ENCODE results near the gene SCNN1A. TPM values are rescaled to one million over a fixed set of nuclear protein-coding genes. Genes with fewer than 3 reads are reported as not detected.
A peak's percentile ranks its signal among the peaks of the same experiment; 100 is the strongest.

Gene SCNN1A
- total RNA-seq, 2 experiments from 2014 or later: 0.78 to 1.3 TPM

DNA sequence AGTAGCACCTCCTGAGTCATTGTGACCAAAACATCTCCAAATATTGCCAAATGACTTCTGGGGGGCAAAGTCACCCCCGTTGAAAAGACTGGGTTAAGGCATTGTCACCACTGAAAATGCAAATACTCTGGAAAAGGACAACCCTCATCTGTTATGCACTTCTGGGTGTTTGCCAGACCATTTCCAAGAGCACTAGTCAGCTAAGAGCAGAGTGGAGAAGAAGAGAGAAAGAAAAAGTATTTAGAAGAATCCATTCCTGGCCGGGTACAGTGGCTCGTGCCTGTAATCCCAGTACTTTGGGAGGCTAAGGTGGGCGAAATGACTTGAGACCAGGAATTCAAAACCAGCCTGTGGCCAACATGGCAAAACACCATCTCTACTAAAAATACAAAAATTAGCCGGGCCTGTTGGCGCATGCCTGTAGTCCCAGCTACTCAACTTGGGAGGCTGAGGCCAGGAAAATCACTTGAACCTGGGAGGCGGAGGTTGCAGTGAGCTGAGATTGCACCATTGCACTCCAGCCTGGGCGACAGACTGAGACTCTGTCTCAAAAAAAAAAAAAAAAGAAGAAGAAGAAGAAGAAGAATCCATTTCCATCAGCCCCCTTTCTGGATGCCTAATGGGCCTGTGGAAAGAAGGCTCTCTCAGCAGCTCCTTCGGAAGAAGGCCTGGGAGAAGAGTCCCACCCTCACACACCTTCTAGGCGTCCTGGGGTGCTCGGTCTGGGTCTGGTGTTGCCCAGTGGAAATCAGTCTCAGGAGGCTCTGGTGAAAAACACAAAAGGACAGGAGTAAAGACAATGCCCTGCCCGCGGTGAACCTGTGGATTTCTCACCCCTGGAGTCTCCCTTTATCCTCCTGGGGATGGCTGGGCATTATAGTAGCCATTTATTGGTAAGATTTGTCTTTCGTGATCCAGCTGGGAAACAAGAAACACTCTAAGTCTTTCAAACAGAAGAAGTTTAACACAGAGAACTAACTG lies 5.1 kb upstream of the SCNN1A start:
- Mint-ChIP-seq H3K27ac (no peak overlapping the region), H3K9me3 (no peaks in the 10 kb centered on the region), H3K4me3 (no peak overlapping the region), H3K36me3 (ENCODE audit: low read depth) (no peaks in the 10 kb centered on the region), H3K27me3 (peaks cover 34% of the 10 kb centered on the region), H3K4me1 (peaks cover 23% of the 10 kb centered on the region)
- CTCF ChIA-PET: interaction anchor here (0.7 kb wide), 1 partner anchor 13 kb away, joined by 3 read pairs; no protein-coding TSS in a partner anchor
- no peak for DNase-seq
- POLR2A ChIA-PET: interaction anchor here (0.6 kb wide), 1 partner anchor 43 kb away, joined by 3 read pairs; no protein-coding TSS in a partner anchor

DNA sequence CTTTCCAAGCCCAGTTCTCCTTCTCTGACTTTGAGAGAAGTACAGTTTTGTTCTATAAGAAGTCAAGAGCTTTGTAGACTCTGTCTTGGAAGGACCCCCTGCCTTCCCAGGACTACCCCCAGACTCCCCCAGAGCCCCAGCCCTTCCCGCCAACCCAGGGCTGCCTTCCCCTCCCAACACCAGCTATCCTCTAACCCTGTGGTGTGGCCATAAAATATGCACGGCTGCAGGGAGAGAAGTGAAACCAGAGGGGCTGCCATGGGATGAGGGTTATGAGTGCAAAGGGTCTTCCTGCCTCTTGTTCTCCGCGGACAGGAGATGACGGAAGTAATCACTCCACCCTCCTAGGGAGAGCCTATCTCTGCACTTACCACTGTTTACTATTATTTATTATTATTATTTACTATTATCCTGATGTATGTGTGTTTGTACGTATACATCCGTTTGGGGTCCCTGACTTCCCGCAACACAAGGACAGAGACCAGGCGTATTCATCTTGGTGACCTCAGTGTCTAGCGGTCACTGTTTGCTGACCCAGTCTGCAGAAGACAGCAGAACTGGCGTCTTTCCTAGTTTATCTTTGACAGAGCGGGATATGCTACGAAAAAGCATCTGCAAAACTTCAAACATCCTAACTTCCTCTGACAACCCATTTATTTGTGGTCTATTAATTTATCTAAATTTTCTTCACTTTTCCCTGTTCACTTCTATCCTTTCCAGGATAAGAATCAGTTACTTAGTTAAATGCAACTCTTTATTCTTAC lies 3.5 kb upstream of the SCNN1A start:
- CTCF ChIA-PET: no interaction called here
- peaks cover 29% of the 10 kb centered on the region for H3K27me3 Mint-ChIP-seq

DNA sequence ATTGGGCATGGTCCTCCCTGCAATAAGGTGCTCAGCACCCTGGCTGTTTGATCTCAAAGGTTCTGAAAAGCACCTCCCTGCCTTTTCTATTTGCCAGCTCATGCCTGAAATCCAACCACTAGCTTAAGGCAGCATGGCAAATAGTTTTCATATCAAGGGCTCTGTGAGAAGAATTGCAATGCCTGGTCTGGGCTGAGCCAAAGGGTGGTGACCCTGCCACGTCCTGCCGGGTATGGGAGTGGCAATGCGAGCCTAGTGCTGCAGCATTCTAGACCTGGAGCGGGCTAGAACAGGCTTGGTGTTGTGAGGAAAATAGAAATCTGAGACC lies 2.3 kb upstream of the SCNN1A start:
- CTCF ChIA-PET: interaction anchor here (1.7 kb wide), 1 partner anchor 41 kb away, joined by 5 read pairs; no protein-coding TSS in a partner anchor
- POLR2A ChIA-PET: interaction anchor here (0.6 to 1.0 kb wide), 2 partner anchors 14 to 41 kb away, joined by 3 to 4 read pairs; no protein-coding TSS in a partner anchor
- no peak overlapping the region for H3K27ac Mint-ChIP-seq
- H3K27me3 Mint-ChIP-seq: peaks cover 19% of the 10 kb centered on the region
- H3K36me3 Mint-ChIP-seq (ENCODE audit: low read depth): no peaks in the 10 kb centered on the region
- H3K4me1 Mint-ChIP-seq: peaks cover 32% of the 10 kb centered on the region
- H3K9me3 Mint-ChIP-seq: no peaks in the 10 kb centered on the region
- DNase-seq: no peak
- H3K4me3 Mint-ChIP-seq: no peak overlapping the region

More for the DNA sequence above, 3.5 kb upstream of the SCNN1A start:
- no peaks in the 10 kb centered on the region for H3K36me3 Mint-ChIP-seq (ENCODE audit: low read depth)
- peaks cover 23% of the 10 kb centered on the region for H3K4me1 Mint-ChIP-seq
- POLR2A ChIA-PET: no interaction called here
- H3K9me3 Mint-ChIP-seq: no peaks in the 10 kb centered on the region
- no peak overlapping the region for H3K27ac Mint-ChIP-seq
- H3K4me3 Mint-ChIP-seq: no peak overlapping the region
- no peak for DNase-seq

DNA sequence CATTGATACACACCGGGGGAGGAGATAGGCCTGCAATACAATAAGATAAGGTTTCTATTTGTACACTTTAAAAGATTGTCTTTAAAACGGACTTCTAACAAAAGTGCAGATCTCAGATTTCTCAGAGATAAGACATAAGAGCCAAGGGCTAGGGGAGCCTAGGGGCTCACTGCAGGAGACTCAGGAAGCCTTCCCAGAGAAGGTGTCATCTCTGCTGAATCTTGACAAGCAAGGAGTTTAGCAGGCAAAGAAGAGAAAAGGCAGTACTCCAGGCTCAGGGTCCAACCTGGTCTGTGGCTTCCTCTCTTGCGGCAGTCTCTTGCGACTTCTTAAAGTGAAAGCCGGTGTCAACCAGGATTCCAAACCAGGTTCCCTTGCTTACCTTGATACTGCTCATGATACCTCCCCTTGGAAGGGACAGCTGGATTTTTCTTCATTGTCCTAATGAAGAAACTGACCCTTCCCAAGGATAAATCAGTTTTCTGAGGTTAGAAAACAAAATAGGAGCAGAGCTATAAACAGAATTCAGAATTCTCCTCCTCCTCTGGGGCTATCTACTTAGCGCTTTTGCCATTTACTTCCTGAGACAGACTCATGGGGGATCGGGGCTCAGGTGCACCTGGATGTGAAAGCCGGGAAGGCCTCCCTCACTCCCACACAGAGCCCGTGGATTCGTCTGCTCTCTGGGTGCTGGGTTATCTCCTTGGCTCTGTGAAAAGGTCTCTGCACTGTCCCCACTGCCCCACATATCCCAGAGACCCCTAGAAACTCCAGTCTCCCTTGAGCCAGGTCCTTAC lies 1.7 kb upstream of the SCNN1A start:
- no peak for DNase-seq

DNA sequence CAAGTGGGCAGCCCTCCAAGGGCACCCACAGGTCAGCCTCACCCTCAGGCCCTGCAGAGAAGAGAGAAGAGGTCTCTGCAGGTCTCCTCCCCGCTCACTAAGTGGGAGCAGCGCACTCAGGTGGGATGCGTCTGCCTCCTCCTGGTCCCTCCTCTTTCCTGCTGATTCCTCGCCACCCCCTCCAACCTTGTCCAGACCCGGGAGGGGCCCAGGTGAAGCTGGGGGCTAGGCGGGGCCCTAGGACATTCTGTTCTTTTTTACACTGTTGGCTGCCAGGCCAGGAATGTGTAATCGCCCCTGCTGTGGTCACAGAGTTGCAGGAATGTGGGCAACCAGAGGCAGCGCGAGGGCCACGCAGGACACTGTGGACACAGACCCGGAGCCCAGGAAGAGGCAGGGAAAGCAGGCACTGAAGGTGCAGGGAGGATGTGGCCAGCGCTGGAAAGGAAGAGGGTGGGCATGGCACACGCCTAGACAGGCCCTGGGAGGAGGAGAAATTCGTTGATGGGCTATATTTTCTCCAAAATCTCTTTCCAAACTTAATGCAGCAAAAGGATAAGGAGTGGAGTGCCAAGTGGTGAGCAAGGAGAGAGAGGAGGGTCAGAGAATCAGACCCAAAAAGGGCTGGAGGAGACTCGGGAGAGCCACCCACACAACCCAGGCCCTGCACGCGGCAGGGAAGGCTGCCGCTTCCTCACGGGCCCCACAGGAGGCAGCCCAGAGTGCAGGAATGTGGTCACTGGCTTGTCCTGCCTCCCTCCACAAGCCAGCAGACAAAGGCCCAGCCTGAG lies 911 bp upstream of the SCNN1A start:
- CTCF ChIA-PET: no interaction called here
- POLR2A ChIA-PET: no interaction called here
- Mint-ChIP-seq H3K36me3 (ENCODE audit: low read depth) (no peaks in the 10 kb centered on the region), H3K4me3 (peak overlapping the region; percentile 10), H3K27me3 (peaks cover 5% of the 10 kb centered on the region), H3K27ac (peak overlapping the region; percentile 30), H3K4me1 (peaks cover 38% of the 10 kb centered on the region), H3K9me3 (no peaks in the 10 kb centered on the region)
- no peak for DNase-seq

More for the DNA sequence above, 1.7 kb upstream of the SCNN1A start:
- Mint-ChIP-seq H3K9me3 (no peaks in the 10 kb centered on the region), H3K4me1 (peaks cover 38% of the 10 kb centered on the region), H3K4me3 (no peak overlapping the region), H3K27ac (no peak overlapping the region), H3K36me3 (ENCODE audit: low read depth) (no peaks in the 10 kb centered on the region), H3K27me3 (peaks cover 13% of the 10 kb centered on the region)
- CTCF ChIA-PET: interaction anchor here (1.7 kb wide), 1 partner anchor 41 kb away, joined by 5 read pairs; no protein-coding TSS in a partner anchor
- POLR2A ChIA-PET: interaction anchor here (1.0 kb wide), 1 partner anchor 14 kb away, joined by 4 read pairs; no protein-coding TSS in a partner anchor

DNA sequence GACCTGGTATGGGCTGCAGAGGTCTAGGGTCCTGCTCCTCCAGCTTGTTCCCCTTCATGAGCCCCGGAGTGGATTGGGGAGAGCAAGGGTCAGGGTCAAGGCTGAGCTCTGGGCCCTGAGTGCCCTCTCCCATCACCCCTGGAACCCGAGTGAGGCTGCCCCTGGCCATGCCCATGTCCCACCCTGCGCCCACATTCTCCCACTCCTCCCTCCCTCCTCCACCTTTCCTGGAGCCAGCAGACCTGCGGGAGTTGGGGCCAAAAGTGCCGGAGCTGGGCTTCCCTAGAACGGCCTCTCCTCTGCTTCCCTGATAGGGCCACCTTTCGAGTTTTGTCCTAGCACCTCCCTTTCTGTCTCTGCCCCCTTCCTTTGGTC lies 590 bp downstream of the SCNN1A start:
- H3K9me3 Mint-ChIP-seq: no peaks in the 10 kb centered on the region
- H3K27me3 Mint-ChIP-seq: no peaks in the 10 kb centered on the region
- DNase-seq: no peak
- peaks cover 40% of the 10 kb centered on the region for H3K4me1 Mint-ChIP-seq
- no peaks in the 10 kb centered on the region for H3K36me3 Mint-ChIP-seq (ENCODE audit: low read depth)
- H3K27ac Mint-ChIP-seq: no peak overlapping the region
- H3K4me3 Mint-ChIP-seq: no peak overlapping the region
- ChIA-PET POLR2A (interaction anchor here (0.8 to 1.3 kb wide), 5 partner anchors 12 to 95 kb away, joined by 3 to 6 read pairs (median 3); no protein-coding TSS in a partner anchor), CTCF (interaction anchor here (1.2 kb wide), 1 partner anchor 90 kb away, joined by 4 read pairs; no protein-coding TSS in a partner anchor)

DNA sequence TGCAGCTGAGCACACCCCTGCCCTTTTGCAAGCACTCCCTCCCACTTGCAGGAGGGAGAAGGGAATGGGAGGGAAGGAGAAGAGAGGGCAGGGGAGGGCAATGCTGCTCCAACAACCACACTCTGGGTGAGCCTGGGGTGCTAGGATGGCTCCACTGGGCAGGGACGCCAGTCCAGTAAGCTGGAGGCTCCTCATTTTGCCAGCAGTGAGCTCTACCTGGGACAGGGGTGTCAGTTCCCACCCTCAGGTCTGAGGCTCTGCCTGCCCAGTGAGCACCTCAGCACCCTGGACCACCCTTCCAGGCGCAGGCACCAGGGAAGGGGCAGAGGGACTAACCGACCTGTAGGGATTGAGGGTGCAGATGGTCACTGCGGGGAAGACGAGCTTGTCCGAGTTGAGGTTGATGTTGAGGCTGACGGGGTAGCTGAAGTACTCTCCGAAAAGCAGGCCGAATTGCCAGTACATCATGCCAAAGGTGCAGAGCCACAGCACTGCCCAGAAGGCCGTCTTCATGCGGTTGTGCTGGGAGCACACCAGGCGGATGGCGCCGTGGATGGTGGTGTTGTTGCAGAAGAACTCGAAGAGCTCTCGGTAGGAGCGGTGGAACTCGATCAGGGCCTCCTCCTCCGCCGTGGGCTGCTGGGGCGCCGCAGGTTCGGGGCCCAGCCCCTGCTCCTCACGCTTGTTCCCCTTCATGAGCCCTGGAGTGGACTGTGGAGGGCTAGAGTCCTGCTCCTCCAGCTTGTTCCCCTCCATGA lies 1.2 kb downstream of the SCNN1A start:
- Mint-ChIP-seq H3K4me3 (no peak overlapping the region), H3K9me3 (no peaks in the 10 kb centered on the region), H3K36me3 (ENCODE audit: low read depth) (no peaks in the 10 kb centered on the region), H3K27me3 (no peaks in the 10 kb centered on the region), H3K27ac (no peak overlapping the region), H3K4me1 (peaks cover 41% of the 10 kb centered on the region)
- DNase-seq: no peak
- ChIA-PET CTCF (interaction anchor here (0.5 to 1.2 kb wide), 3 partner anchors 39 to 290 kb away, joined by 3 to 4 read pairs (median 4); no protein-coding TSS in a partner anchor), POLR2A (interaction anchor here (0.8 to 2.5 kb wide), 6 partner anchors 11 to 95 kb away, joined by 3 to 8 read pairs (median 3); no protein-coding TSS in a partner anchor)

DNA sequence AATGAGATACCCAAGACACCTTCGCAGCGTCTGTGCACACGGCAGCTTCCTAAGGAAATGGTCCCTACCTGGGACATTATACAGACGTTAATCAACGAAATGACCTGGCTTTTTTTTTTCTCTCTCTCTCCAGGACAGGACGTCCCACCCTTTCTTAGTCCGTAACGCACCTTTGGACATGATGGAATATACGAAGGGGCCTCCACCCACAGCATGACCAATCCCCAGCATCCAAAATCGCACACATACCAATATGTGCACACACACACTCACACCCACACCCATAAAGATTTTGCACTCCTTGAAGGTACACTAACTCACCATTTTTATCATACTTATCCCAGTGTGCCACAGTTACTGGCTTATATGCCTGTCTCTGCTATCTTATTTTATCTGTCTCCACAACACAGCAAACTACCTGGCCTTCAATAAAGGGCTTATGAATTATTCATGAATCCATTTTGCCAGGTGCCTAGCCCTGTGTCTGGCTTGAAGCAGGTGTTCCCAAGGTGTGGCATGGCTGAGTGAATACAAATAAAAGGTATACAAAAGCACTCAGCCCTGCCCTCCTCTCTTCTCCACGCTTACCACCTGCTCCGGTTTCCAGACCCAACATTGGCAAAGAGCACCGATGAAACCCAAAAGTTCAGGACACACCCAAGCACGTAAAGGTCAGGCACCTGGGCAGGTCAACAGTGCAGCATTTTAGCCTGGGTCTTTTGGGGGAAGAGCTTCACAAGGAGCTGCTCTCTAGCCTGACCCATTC lies 2.2 kb downstream of the SCNN1A start:
- DNase-seq: no peak
- Mint-ChIP-seq H3K4me3 (no peak overlapping the region), H3K9me3 (no peaks in the 10 kb centered on the region), H3K27ac (peak overlapping the region; percentile 63), H3K27me3 (no peaks in the 10 kb centered on the region), H3K4me1 (peaks cover 50% of the 10 kb centered on the region), H3K36me3 (ENCODE audit: low read depth) (no peaks in the 10 kb centered on the region)
- ChIA-PET CTCF (interaction anchor here (0.7 to 1.2 kb wide), 2 partner anchors 38 to 92 kb away, joined by 3 to 4 read pairs; no protein-coding TSS in a partner anchor), POLR2A (interaction anchor here (2.5 kb wide), 1 partner anchor 10 kb away, joined by 8 read pairs; no protein-coding TSS in a partner anchor)

DNA sequence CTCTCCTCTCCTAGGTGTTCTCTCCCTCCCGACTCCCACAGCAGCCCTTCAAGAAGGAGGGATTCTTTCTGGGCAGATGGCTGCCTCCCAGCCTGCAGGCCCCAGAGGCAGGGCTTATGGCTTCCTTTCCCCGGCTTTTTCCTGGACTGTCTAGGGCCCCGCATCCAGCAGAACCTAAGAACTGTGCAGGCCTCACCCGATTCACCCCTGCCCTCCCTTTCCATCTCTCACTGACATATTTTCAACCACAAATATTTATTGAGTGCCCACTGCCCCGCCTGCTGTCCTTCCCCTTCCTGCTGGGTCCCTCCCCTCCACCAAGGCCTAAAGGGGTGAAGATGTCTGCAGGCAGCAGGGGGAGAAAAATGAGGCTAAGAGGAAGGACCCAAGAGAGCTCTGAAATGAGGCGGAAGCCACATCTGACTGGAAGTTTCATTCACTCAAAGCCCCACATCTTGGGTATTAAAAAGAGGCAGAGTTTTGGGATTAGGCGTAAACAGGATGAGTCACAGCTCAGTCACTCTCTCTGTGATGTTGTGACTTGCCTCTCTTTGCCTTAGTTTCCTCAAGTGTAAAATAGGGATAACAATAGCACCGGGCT lies 2.9 kb downstream of the SCNN1A start:
- Mint-ChIP-seq H3K36me3 (ENCODE audit: low read depth) (no peaks in the 10 kb centered on the region), H3K4me3 (no peak overlapping the region), H3K27me3 (no peaks in the 10 kb centered on the region), H3K27ac (peak overlapping the region; percentile 63), H3K9me3 (no peaks in the 10 kb centered on the region), H3K4me1 (peaks cover 53% of the 10 kb centered on the region)
- ChIA-PET CTCF (no interaction called here), POLR2A (interaction anchor here (2.5 kb wide), 1 partner anchor 9 kb away, joined by 8 read pairs; no protein-coding TSS in a partner anchor)
- no peak for DNase-seq

DNA sequence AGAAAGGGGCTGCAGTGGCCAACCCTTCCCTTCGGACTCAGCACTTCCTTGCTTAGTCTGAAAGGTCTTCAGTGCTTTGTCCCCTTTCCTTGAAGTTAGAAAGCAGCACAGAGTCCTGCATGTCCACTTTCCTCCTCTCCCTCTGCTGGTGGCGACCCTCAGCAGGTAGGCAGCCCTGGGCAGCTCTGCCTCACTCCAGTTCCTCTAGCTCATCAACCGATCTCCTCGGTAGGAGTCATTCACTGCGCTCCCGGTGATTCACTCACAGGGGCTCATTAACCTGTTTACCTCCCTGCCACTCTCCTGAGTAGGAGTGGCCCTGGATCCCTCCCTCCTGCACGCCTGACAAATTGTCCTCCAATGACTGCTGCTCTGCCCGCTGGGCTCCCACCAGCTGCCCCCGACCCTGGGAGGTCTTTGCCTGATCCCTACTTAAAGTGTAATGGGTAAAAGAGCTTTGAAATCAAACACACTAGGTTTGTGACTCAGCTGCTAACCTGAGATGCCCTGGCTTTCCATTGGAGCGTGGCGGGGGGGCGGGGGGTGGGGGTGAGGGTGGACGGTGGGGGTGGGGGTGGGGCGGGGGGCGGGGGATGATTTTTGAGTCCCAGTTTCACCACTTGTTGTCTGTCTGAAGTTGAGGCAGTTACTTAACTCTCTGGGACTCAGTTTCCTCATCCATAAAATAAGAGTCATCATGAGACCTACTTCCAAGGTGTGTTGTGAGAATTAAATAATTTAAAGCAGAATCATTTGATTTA lies 4.2 kb downstream of the SCNN1A start:
- Mint-ChIP-seq H3K36me3 (ENCODE audit: low read depth) (no peaks in the 10 kb centered on the region), H3K9me3 (no peaks in the 10 kb centered on the region), H3K27ac (no peak overlapping the region), H3K27me3 (no peaks in the 10 kb centered on the region), H3K4me3 (no peak overlapping the region), H3K4me1 (peaks cover 44% of the 10 kb centered on the region)
- no peak for DNase-seq
- POLR2A ChIA-PET: no interaction called here
- CTCF ChIA-PET: interaction anchor here (1.6 kb wide), 1 partner anchor 36 kb away, joined by 4 read pairs; no protein-coding TSS in a partner anchor

Measured in activated CD4-positive, alpha-beta memory T cell treated with anti-CD3 and anti-CD28 coated beads, Interleukin-2, amount 10 ng/mL, durations not matched to agents 7 days and 5 days (primary cell).